HG03103 (cell line): ENCODE data around the gene SUSD3.

Experiments used
- ATAC-seq: cut with Tn5 transposase; IDR thresholded peaks from one replicate; pipeline ENCODE4 v1.9.1; 2021; ENCODE audit warnings: low read depth; ENCODE audit not compliant: unreplicated experiment

The SUSD3 gene

DNA sequence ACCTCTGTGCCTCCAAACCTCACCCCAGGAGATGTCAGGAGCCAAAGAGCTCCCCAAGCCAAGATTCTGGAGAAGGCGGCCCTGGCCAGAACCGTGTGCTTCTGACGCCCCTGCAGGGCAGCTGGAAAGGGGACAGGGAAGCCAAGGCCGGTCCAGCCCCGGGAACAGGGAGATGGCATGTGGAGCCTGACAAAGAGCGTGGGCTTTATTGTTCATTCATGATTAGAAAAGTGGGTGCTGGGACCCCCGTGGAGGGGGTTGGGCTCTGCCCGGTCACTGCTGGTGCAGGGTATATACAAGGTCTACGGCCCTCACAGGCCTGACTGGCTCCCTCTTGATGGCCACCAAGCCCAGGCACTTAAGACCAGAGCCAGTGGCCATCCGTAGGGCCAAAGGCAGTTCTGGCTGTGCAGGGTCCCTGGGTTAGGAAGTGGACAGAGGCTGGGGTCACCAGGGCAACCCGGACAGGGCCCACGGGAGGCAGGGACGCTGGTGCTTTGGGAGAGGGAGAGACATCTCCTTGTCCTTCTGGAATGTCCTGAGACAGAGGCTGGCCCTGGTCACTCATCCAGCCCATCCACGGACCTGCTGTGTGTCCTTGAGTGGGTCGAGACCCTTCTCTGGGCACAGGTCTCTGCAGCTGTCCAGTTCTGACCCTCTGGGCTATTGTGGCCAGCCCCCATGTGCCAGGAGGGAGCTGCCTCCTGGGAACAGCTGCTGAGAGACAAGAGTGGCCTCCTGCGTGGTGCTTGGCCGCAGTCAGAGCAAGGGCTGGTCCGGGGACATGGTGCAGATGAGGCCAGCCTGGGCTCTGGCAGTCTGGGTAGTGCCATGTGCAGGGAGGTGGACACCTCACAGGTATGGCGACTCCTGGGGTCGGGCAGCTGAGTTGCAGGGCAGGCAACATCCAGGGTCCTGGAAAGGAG, 63.1 kb downstream of the SUSD3 start:
- no peak for ATAC-seq

- ATAC-seq = no peak
These were observed 64.3 kb downstream of the SUSD3 start for GRCh38 chr9:93122721-93123221.

DNA sequence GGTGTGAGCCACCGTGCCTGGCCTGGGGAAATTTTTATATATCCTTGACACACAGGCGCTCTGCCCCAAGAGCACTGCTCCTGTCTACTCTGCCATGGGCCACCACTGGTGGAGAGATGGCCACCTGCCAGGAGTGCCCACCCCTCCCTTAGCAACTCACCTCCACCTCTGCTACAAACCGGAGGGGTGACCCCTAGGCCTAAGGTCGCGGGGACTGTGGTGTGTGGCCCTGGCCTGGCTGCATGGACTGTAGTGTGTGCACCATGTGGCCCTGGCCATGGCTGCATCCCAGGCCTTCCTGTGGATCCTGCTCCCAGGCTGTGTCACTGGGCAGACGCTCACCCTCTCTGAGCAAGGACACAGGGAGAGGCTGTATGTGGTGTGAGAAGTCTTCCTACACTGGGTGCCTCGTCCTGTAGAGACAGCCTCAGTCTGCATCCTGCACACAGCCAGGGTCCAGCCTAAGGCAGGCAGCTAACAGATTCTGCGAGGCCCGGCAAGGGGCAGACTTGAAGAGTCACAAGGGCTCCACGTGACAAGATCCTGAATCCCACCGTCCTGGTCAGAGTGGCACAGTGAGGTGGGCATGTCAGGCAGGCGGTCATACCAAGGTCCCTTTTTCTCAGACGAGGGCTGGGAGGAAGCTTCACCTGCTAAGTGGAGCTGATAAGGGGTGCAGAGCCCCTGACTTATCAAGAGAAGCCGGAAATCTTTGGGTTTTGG, 65.2 kb downstream of the SUSD3 start:
- no peak for ATAC-seq

GRCh38 chr9:93124793-93125192, 66.3 kb downstream of the SUSD3 start:
- ATAC-seq = no peak

GRCh38 chr9:93125331-93125894, 66.9 kb downstream of the SUSD3 start:
- no peak for ATAC-seq

DNA sequence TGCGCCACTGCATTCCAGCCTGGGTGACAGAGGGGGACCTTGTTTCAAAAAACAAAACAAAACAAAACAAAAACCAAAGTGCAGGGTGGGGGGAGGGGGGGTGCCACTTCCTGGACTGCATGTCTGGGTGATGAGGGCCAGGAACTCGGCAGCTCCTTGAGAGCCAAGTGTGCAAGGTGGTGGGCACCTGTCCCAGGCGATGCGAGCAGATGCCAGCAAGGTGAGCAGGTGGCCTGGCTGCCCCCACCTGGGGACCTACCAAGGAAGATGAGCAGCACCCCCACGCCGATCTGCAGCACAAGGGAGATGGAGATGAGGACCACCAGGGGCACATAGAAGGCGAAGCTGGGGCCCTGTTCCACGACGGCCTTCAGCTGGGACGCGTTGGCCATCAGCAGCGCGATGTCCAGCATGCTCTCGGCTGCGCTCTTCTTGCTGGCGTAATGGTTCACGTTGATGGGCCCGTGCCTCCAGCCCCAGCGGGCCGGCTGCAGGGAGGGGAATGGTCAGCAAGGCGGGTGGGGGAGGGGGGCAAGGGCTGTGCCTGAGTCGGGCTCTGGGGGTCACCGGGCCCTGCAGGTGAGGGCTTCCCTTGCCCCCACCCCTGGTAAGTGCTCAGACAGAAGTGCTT, 67.8 kb downstream of the SUSD3 start:
- ATAC-seq = no peak

GRCh38 chr9:93126825-93127368, 68.4 kb downstream of the SUSD3 start:
- ATAC-seq = no peak

DNA sequence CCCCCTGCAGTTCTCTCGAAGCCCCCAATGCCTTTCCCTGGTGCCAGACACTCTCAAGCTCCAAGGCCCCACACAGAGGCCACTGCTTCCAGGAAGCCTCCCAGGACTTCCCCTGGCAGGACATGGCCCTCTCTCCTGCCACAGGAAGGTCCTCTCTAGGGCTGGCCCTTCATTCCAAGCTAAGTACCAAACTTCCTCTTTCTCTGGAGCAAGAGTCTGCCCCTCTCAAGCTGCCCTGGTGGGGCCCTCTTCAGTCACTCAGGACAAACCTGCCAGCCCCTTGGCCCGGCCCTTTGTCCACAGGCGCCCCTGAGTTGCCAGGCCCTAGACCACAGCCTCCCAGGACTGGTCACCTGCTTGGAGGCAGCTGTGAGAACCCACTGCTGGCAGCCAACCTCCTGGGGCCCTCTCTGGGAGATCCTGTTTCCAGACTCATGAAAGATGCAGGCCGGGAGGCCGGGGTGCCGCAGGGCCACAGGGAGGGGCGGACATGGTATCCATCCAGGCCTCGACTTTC, 69.0 kb downstream of the SUSD3 start:
- no peak for ATAC-seq

DNA sequence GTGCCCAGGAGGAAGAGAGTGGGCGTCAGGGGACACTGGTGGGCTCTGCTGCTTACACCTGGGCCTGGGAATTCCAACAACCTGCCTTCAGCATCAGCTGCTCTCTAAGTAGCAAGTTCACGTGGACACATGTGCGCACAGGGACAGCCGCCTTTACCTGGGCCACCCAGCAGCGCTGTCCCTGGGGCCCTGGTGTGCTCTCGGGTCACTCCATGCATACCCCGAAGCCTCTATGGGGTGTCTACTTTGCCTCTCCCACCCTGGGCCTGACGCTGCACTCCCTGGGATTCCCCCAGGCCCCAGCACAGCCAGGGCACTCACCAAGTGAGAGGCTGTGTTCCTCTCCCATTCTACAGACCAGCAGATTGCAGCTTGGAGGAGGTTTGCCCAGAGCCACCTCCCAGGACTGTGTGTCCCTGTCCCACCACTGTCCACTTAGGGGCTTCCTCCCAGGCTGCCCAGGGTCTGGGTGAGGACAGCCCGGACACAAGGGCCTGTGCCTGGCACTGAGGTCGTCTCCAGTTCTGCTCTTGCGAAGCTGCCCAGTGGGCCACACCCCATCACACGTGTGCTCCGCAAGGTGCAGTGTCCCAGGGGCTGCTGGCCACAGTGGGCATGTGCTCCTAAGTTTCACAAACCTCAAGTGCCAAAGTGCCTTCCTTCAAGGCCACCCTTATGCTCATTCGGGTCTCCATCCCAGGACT, 69.7 kb downstream of the SUSD3 start:
- ATAC-seq = no peak

GRCh38 chr9:93128715-93129224, 70.3 kb downstream of the SUSD3 start:
- ATAC-seq = no peak

- no peak for ATAC-seq
These were observed 70.8 kb downstream of the SUSD3 start for GRCh38 chr9:93129286-93129685.

- ATAC-seq = no peak
These were observed 71.4 kb downstream of the SUSD3 start for GRCh38 chr9:93129691-93130500.

DNA sequence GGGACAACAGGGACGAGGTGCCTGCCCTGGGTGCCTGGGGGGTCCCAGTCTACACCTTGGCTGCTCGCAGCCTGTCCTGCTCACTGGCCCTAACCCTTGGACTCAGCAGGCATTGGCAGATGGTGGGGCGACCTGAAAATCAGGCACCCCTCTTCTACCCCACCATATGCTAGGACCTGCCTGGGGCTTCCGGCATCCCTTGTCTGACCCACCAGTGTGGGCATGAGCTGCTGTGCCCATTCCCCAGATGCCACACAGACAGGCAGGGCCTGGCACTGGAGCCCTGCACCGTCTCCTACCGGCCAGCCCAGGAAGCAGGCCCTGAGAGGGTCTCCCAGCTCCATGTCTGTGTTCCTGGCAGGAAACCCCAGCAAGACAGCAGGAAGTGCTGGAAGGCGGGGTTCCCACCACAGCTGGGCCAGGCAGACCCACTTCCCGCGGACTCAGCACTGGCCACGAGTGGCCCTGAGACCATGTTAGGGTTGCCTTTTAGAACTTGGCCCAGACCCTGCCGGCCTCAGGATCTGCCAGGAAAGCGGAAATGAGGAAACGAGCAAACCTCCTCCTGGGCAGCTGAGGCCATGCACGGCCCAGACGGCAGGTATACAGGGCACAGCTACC, 72.5 kb downstream of the SUSD3 start:
- no peak for ATAC-seq

DNA sequence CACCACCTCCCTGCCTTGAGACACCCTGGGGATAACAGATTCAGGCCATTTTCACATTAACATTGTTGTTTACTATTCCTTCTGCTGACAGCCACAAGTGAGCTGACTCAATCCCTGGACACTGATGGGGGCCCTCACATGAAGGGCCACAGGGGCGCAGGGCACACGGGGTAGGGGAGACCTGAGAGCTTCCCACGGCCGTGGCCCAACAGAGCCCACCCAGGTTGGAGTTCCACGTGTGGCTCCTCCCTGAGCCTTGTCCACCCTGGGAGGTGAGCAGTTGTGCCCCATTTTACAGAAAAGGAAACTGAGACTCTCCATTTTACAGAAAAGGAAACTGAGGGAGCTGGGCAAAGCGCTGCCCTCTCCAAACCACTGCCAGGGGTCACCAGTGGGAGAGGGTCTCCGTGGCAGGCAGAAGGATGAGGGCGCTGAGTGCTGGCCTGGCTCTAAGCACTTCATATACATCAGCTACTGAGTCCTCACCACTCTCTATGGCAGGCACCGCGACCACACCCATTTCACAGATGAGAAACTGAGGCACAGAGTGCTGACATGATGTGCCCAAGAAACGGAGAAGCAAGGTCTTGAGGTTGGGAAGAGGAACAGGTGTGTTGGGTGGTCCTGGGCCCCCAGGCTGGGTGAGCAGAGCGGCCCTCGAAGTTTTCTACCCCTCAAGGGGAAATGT, 73.2 kb downstream of the SUSD3 start:
- no peak for ATAC-seq

DNA sequence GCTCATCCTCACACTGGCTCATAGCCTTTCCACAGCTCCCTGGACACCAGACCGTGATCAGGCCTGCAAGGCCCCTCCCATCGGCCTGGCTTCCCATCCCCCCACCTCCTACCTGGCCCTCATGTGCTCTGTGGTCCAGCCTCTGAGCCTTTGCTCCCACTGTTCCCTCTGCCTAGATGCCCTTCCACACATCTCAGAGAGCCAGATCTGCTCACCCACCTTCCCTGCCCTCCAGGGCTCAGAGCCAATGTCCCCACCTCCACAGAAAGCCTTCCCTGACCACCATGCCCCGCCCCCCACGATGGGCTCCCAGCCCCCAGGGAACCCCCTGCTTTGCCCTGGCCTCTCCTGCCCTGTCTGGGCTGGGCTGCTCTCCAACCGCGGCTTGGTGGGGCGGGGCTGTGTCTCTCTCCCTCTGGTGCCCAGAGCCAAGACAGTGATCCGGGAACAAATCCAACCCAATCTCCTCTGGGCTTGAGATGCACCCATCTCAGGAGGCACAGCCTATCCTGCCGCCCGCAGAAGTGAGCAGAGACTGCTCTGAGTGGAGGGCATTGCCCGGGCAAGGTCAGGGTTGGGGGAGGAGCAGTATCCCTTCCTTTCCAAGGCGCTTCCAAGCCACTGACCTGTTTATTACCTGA, 73.9 kb downstream of the SUSD3 start:
- no peak for ATAC-seq

GRCh38 chr9:93132946-93133680, 74.6 kb downstream of the SUSD3 start:
- no peak for ATAC-seq

GRCh38 chr9:93133681-93134014, 75.1 kb downstream of the SUSD3 start:
- peak; percentile 37 for ATAC-seq
